ENCODE data around the gene D2HGDH. TPM values are rescaled to one million over a fixed set of nuclear protein-coding genes. Genes with fewer than 3 reads are reported as not detected.

D2HGDH gene
- total and polyA plus RNA-seq, 9 of the 15 experiments (the other 6 are each of a cell fraction or from before 2014, with no cell fraction given), result 0.39 to 30.8 (median 10.3) TPM

DNA sequence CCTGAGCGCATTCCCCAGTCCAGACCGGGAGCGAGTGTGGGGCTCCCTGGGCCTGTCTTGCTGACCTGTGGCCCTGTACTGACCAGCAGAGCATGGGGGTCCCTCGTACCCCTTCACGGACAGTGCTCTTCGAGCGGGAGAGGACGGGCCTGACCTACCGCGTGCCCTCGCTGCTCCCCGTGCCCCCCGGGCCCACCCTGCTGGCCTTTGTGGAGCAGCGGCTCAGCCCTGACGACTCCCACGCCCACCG lies 79.9 kb downstream of the D2HGDH start:
- H4K20me1 ChIP-seq (replicated peaks; ENCODE audit: control insufficient read depth, insufficient read depth, low read length), result no peaks in the 10 kb centered on the region
- BruUV-seq (replicated peaks), result no TSS peak
- WGBS (ENCODE audit: insufficient coverage, low coverage, missing lambda C conversion rate), result 76% methylated on average over 10 of the region's 17 CpGs
- intact Hi-C loops (cut with micrococcal nuclease) (no loop called here), in situ Hi-C loops (cut with MboI) (no loop called here)
- peaks cover 0 to 76% of the 10 kb centered on the region in 2 experiments; a peak in 3 of 5 replicates for H3K4me1 ChIP-seq (replicated peaks in 1 of 2; ENCODE audit: control insufficient read depth in 2 of 2, insufficient read depth in 2 of 2, low read length in 2 of 2)
- TF ChIP-seq FOXP1 (CRISPR knock-in tag; IDR thresholded peaks at IDR 0.05) (no peak), ZNF444 (CRISPR knock-in tag; IDR thresholded peaks at IDR 0.05) (no peak), ZNF217 (CRISPR knock-in tag; IDR thresholded peaks at IDR 0.05) (no peak), ZNF282 (CRISPR knock-in tag; IDR thresholded peaks at IDR 0.05) (no peak), SPI1 (IDR thresholded peaks at IDR 0.05; ENCODE audit: borderline replicate concordance, low read depth, low read length) (no peak), DPF2 (IDR thresholded peaks at IDR 0.05) (no peak), ZNF311 (CRISPR knock-in tag; IDR thresholded peaks at IDR 0.05) (no peak), GTF2E2 (tag; IDR thresholded peaks at IDR 0.05) (no peak), TRIM25 (IDR thresholded peaks at IDR 0.05; ENCODE audit: borderline replicate concordance) (no peak), ARNT (IDR thresholded peaks at IDR 0.05) (no peak), KLF1 (tag; IDR thresholded peaks at IDR 0.05) (no peak), ZC3H4 (CRISPR knock-in tag; IDR thresholded peaks at IDR 0.05; ENCODE audit: borderline replicate concordance) (no peak), CC2D1A (IDR thresholded peaks at IDR 0.05) (no peak), TBL1XR1 (IDR thresholded peaks at IDR 0.05; ENCODE audit: low read length in 2 of 2) (no peak)
- TF ChIP-seq, protein P1, sequence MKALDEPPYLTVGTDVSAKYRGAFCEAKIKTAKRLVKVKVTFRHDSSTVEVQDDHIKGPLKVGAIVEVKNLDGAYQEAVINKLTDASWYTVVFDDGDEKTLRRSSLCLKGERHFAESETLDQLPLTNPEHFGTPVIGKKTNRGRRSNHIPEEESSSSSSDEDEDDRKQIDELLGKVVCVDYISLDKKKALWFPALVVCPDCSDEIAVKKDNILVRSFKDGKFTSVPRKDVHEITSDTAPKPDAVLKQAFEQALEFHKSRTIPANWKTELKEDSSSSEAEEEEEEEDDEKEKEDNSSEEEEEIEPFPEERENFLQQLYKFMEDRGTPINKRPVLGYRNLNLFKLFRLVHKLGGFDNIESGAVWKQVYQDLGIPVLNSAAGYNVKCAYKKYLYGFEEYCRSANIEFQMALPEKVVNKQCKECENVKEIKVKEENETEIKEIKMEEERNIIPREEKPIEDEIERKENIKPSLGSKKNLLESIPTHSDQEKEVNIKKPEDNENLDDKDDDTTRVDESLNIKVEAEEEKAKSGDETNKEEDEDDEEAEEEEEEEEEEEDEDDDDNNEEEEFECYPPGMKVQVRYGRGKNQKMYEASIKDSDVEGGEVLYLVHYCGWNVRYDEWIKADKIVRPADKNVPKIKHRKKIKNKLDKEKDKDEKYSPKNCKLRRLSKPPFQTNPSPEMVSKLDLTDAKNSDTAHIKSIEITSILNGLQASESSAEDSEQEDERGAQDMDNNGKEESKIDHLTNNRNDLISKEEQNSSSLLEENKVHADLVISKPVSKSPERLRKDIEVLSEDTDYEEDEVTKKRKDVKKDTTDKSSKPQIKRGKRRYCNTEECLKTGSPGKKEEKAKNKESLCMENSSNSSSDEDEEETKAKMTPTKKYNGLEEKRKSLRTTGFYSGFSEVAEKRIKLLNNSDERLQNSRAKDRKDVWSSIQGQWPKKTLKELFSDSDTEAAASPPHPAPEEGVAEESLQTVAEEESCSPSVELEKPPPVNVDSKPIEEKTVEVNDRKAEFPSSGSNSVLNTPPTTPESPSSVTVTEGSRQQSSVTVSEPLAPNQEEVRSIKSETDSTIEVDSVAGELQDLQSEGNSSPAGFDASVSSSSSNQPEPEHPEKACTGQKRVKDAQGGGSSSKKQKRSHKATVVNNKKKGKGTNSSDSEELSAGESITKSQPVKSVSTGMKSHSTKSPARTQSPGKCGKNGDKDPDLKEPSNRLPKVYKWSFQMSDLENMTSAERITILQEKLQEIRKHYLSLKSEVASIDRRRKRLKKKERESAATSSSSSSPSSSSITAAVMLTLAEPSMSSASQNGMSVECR (CRISPR knock-in tag; IDR thresholded peaks at IDR 0.05), result no peak
- TF ChIP-seq, protein P2, sequence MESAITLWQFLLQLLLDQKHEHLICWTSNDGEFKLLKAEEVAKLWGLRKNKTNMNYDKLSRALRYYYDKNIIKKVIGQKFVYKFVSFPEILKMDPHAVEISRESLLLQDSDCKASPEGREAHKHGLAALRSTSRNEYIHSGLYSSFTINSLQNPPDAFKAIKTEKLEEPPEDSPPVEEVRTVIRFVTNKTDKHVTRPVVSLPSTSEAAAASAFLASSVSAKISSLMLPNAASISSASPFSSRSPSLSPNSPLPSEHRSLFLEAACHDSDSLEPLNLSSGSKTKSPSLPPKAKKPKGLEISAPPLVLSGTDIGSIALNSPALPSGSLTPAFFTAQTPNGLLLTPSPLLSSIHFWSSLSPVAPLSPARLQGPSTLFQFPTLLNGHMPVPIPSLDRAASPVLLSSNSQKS (CRISPR knock-in tag; IDR thresholded peaks at IDR 0.05), result no peak
- no peaks in the 10 kb centered on the region for H3K9me1 ChIP-seq (ENCODE audit: control insufficient read depth, insufficient read depth, low read length)
- no peaks in the 10 kb centered on the region for H3K79me2 ChIP-seq (ENCODE audit: control insufficient read depth, insufficient read depth, low read length)
- DNase-seq (ENCODE audit: extremely low read depth in 1 of 4, low spot score in 3 of 4) (no peak), ATAC-seq (no peak), FAIRE-seq (no peak)
- H3K4me2 ChIP-seq (ENCODE audit: insufficient read depth, low read length), result no peak overlapping the region
- POLR2A ChIA-PET, result no interaction called here
- H3K27ac ChIP-seq (ENCODE audit: extremely low read depth, low read depth, low read length), result no peak overlapping the region
- no peak overlapping the region for H3K9ac ChIP-seq (ENCODE audit: insufficient read depth in 1 of 2, low read depth in 2 of 2, low read length in 2 of 2)
- no peak overlapping the region for H2AFZ ChIP-seq (ENCODE audit: low read depth, low read length)
- H3K36me3 ChIP-seq (ENCODE audit: control insufficient read depth, insufficient read depth, low read length), result no peaks in the 10 kb centered on the region
- CTCF ChIA-PET (ENCODE audit: low intra/inter-chr PET ratio), result no interaction called here
- H3K9me3 ChIP-seq (replicated peaks; ENCODE audit: control insufficient read depth, insufficient read depth, low read depth, low read length), result no peaks in the 10 kb centered on the region
- H3K27me3 ChIP-seq (ENCODE audit: control insufficient read depth in 2 of 2, insufficient read depth in 2 of 2, low read length in 2 of 2), result no peaks in the 10 kb centered on the region
- H3K4me3 ChIP-seq, result no peak overlapping the region
